Measurements from ENCODE around the gene FKBP14.

Gene FKBP14

GRCh38 chr7:30036220-30036619, 9.7 kb upstream of the FKBP14 start:
- in situ Hi-C loops (cut with HindIII; ENCODE audit: low sequenced_read_pairs): no loop called here

- in situ Hi-C loops (cut with HindIII; ENCODE audit: low sequenced_read_pairs): loop anchor here (5.0 kb wide), 1 partner anchor 82 kb away; no protein-coding TSS in a partner anchor
Observed at GRCh38 chr7:30034501-30034900, 8.0 kb upstream of the FKBP14 start.

- in situ Hi-C loops (cut with HindIII; ENCODE audit: low sequenced_read_pairs): loop anchor here (5.0 kb wide), 1 partner anchor 80 kb away; no protein-coding TSS in a partner anchor
Observed at GRCh38 chr7:30032310-30033125, 6.0 kb upstream of the FKBP14 start.

GRCh38 chr7:30029696-30030095, 3.2 kb upstream of the FKBP14 start:
- in situ Hi-C loops (cut with HindIII; ENCODE audit: low sequenced_read_pairs): loop anchor here (5.0 kb wide), 1 partner anchor 77 kb away; no protein-coding TSS in a partner anchor

- in situ Hi-C loops (cut with HindIII; ENCODE audit: low sequenced_read_pairs): no loop called here
Observed at GRCh38 chr7:30028749-30029635, 2.5 kb upstream of the FKBP14 start.

- in situ Hi-C loops (cut with HindIII; ENCODE audit: low sequenced_read_pairs): no loop called here
Observed at GRCh38 chr7:30028216-30028748, 1.8 kb upstream of the FKBP14 start, which contains the start of gene PLEKHA8. Gene PLEKHA8, plus strand, starts transcription at chr7:30028412. Its CDS starts 351 bp downstream, at chr7:30028763.

- in situ Hi-C loops (cut with HindIII; ENCODE audit: low sequenced_read_pairs): no loop called here
Observed at GRCh38 chr7:30027740-30028215, 1.3 kb upstream of the FKBP14 start.

- in situ Hi-C loops (cut with HindIII; ENCODE audit: low sequenced_read_pairs): no loop called here
Observed at GRCh38 chr7:30027065-30027456, 559 bp upstream of the FKBP14 start.

GRCh38 chr7:30023524-30023923, 3.0 kb downstream of the FKBP14 start:
- in situ Hi-C loops (cut with HindIII; ENCODE audit: low sequenced_read_pairs): no loop called here

- in situ Hi-C loops (cut with HindIII; ENCODE audit: low sequenced_read_pairs): no loop called here
Observed at GRCh38 chr7:30022991-30023390, 3.5 kb downstream of the FKBP14 start.

- in situ Hi-C loops (cut with HindIII; ENCODE audit: low sequenced_read_pairs): no loop called here
Observed at GRCh38 chr7:30020535-30020934, 6.0 kb downstream of the FKBP14 start.

GRCh38 chr7:30019960-30020359, 6.5 kb downstream of the FKBP14 start:
- in situ Hi-C loops (cut with HindIII; ENCODE audit: low sequenced_read_pairs): no loop called here

- in situ Hi-C loops (cut with HindIII; ENCODE audit: low sequenced_read_pairs): no loop called here
Observed at GRCh38 chr7:30019387-30019786, 7.1 kb downstream of the FKBP14 start.

- in situ Hi-C loops (cut with HindIII; ENCODE audit: low sequenced_read_pairs): no loop called here
Observed at GRCh38 chr7:30018451-30018850, 8.1 kb downstream of the FKBP14 start.

GRCh38 chr7:30012757-30013156, 13.7 kb downstream of the FKBP14 start:
- in situ Hi-C loops (cut with HindIII; ENCODE audit: low sequenced_read_pairs): loop anchor here (5.0 kb wide), 2 partner anchors 35 to 50 kb away; no protein-coding TSS in a partner anchor

GRCh38 chr7:30010021-30010420, 16.5 kb downstream of the FKBP14 start:
- in situ Hi-C loops (cut with HindIII; ENCODE audit: low sequenced_read_pairs): loop anchor here (5.0 kb wide), 2 partner anchors 33 to 52 kb away; no protein-coding TSS in a partner anchor

GRCh38 chr7:30005464-30005863, 21.0 kb downstream of the FKBP14 start:
- in situ Hi-C loops (cut with HindIII; ENCODE audit: low sequenced_read_pairs): no loop called here

- in situ Hi-C loops (cut with HindIII; ENCODE audit: low sequenced_read_pairs): no loop called here
Observed at GRCh38 chr7:30003098-30003497, 23.4 kb downstream of the FKBP14 start.

GRCh38 chr7:30001998-30002397, 24.5 kb downstream of the FKBP14 start:
- in situ Hi-C loops (cut with HindIII; ENCODE audit: low sequenced_read_pairs): no loop called here

GRCh38 chr7:29998489-29998888, 28.0 kb downstream of the FKBP14 start:
- in situ Hi-C loops (cut with HindIII; ENCODE audit: low sequenced_read_pairs): no loop called here

GRCh38 chr7:29996321-29996720, 30.2 kb downstream of the FKBP14 start:
- in situ Hi-C loops (cut with HindIII; ENCODE audit: low sequenced_read_pairs): no loop called here
